ENCODE measurements around the gene SYNPR. TPM values are rescaled to one million over a fixed set of nuclear protein-coding genes. Genes with fewer than 3 reads are reported as not detected.
"Not testable (repeated sequence)": the region's sequence is repeated elsewhere in the genome, so short reads cannot be mapped to it uniquely, and the experiment has no call there.

Gene SYNPR
- total RNA-seq, 6 experiments from 2014 or later = not detected

GRCh38 chr3:63251499-63251898, 26.6 kb upstream of the SYNPR start:
- TF ChIP-seq, protein P1, sequence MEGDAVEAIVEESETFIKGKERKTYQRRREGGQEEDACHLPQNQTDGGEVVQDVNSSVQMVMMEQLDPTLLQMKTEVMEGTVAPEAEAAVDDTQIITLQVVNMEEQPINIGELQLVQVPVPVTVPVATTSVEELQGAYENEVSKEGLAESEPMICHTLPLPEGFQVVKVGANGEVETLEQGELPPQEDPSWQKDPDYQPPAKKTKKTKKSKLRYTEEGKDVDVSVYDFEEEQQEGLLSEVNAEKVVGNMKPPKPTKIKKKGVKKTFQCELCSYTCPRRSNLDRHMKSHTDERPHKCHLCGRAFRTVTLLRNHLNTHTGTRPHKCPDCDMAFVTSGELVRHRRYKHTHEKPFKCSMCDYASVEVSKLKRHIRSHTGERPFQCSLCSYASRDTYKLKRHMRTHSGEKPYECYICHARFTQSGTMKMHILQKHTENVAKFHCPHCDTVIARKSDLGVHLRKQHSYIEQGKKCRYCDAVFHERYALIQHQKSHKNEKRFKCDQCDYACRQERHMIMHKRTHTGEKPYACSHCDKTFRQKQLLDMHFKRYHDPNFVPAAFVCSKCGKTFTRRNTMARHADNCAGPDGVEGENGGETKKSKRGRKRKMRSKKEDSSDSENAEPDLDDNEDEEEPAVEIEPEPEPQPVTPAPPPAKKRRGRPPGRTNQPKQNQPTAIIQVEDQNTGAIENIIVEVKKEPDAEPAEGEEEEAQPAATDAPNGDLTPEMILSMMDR (IDR thresholded peaks at IDR 0.05) = no peak
- H3K9me3 Mint-ChIP-seq = no peaks in the 10 kb centered on the region; the same call in none of the 2 replicates
- no peaks in the 10 kb centered on the region for H3K36me3 Mint-ChIP-seq (ENCODE audit: low read depth)
- no peak for DNase-seq
- no peaks in the 10 kb centered on the region for H3K27me3 Mint-ChIP-seq (ENCODE audit: insufficient read depth)
- no peak overlapping the region for H3K4me3 Mint-ChIP-seq
- H3K4me1 Mint-ChIP-seq (ENCODE audit: low read depth) = no peaks in the 10 kb centered on the region
- no peak overlapping the region for H3K27ac Mint-ChIP-seq

DNA sequence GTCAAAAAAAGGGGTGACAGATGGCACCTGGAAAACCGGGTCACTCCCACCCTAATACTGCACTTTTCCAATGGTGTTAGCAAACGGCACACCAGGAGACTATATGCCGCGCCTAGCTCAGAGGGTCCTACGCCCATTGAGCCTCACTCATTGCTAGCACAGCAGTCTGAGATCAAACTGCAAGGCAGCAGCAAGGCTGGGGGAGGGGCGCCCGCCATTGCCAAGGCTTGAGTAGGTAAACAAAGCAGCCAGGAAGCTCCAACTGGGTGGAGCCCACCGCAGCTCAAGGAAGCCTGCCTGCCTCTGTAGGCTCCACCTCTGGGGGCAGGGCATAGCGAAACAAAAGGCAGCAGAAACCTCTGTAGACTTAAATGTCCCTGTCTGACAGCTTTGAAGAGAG, 22.3 kb upstream of the SYNPR start:
- DNase-seq; H3K4me1 Mint-ChIP-seq (ENCODE audit: low read depth); H3K36me3 Mint-ChIP-seq (ENCODE audit: low read depth); H3K27ac Mint-ChIP-seq; H3K4me3 Mint-ChIP-seq; H3K9me3 Mint-ChIP-seq; H3K27me3 Mint-ChIP-seq (ENCODE audit: insufficient read depth): not testable (repeated sequence)

GRCh38 chr3:63264716-63265115, 13.4 kb upstream of the SYNPR start:
- Mint-ChIP-seq H3K4me1 (ENCODE audit: low read depth) (no peaks in the 10 kb centered on the region), H3K27me3 (ENCODE audit: insufficient read depth) (no peaks in the 10 kb centered on the region; the same call in 1 of the 2 replicates)

GRCh38 chr3:63274359-63274758, 3.7 kb upstream of the SYNPR start:
- no peaks in the 10 kb centered on the region for H3K4me1 Mint-ChIP-seq (ENCODE audit: low read depth)
- no peak overlapping the region for H3K4me3 Mint-ChIP-seq
- no peaks in the 10 kb centered on the region for H3K9me3 Mint-ChIP-seq
- DNase-seq = no peak
- no peaks in the 10 kb centered on the region for H3K36me3 Mint-ChIP-seq (ENCODE audit: low read depth)
- TF ChIP-seq, protein P1 (IDR thresholded peaks at IDR 0.05) = no peak
- peaks cover 3% of the 10 kb centered on the region; the same call in 1 of the 2 replicates for H3K27me3 Mint-ChIP-seq (ENCODE audit: insufficient read depth)
- H3K27ac Mint-ChIP-seq = no peak overlapping the region

More at GRCh38 chr3:63264716-63265115, 13.4 kb upstream of the SYNPR start:
- TF ChIP-seq, protein P1 (IDR thresholded peaks at IDR 0.05) = no peak
- DNase-seq = no peak
- no peak overlapping the region for H3K27ac Mint-ChIP-seq
- H3K4me3 Mint-ChIP-seq = no peak overlapping the region
- H3K36me3 Mint-ChIP-seq (ENCODE audit: low read depth) = no peaks in the 10 kb centered on the region
- peaks cover 5% of the 10 kb centered on the region; the same call in 1 of the 2 replicates for H3K9me3 Mint-ChIP-seq

- H3K9me3 Mint-ChIP-seq = no peaks in the 10 kb centered on the region
- no peak overlapping the region for H3K4me3 Mint-ChIP-seq
- H3K36me3 Mint-ChIP-seq (ENCODE audit: low read depth) = no peaks in the 10 kb centered on the region
- no peaks in the 10 kb centered on the region for H3K4me1 Mint-ChIP-seq (ENCODE audit: low read depth)
- no peak for DNase-seq
- H3K27me3 Mint-ChIP-seq (ENCODE audit: insufficient read depth) = peaks cover 3% of the 10 kb centered on the region; the same call in 1 of the 2 replicates
- TF ChIP-seq, protein P1 (IDR thresholded peaks at IDR 0.05) = no peak
- H3K27ac Mint-ChIP-seq = no peak overlapping the region
These were observed 1.1 kb downstream of the SYNPR start for GRCh38 chr3:63279005-63279841.

- peaks cover 4% of the 10 kb centered on the region; the same call in 1 of the 2 replicates for H3K27me3 Mint-ChIP-seq (ENCODE audit: insufficient read depth)
- H3K27ac Mint-ChIP-seq = no peak overlapping the region
- H3K4me3 Mint-ChIP-seq = no peak overlapping the region
- H3K9me3 Mint-ChIP-seq = no peaks in the 10 kb centered on the region
- no peaks in the 10 kb centered on the region for H3K36me3 Mint-ChIP-seq (ENCODE audit: low read depth)
- TF ChIP-seq, protein P1 (IDR thresholded peaks at IDR 0.05) = no peak
- no peak for DNase-seq
- no peaks in the 10 kb centered on the region for H3K4me1 Mint-ChIP-seq (ENCODE audit: low read depth)
These were observed 9.5 kb downstream of the SYNPR start for GRCh38 chr3:63287610-63288009.
